PC-9 (cell line): ENCODE measurements around the gene TP53I11.

Experiments
- EZH2 ChIP-seq: fragments of 200-600 bp; sonication (generic); IDR thresholded peaks from 2 replicates; pipeline ENCODE4 v1.8.0; 2017; ENCODE audit warnings: antibody characterized with exemption, low read depth
- TF ChIP-seq, protein P1 (sequence below): fragments of 200-600 bp; sonication (generic); conservative IDR thresholded peaks from 2 replicates; pipeline ENCODE4 v1.6.1; 2017; ENCODE audit warnings: mixed run types, antibody characterized with exemption, mild to moderate bottlenecking, moderate library complexity

DNA sequence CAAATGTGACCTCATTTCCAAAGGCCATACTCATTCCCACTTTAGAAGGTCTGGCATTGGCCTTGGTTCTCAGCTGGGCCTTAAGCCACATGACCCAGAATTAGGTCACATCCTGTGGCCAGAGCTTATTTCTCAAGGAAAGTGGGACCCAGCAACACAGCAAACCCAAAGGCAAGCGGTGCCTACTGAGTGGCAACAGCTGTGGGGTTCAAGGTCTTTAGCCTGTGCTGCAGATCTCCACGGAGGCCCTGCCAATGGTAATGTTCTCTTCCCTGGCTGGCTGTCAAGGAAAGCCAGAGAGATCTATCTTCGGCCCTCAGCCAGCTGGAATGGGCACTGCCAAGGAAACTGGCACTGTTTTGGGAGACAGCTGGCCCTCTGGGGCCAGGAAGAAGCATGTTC, 41.5 kb upstream of the TP53I11 start:
- TF ChIP-seq, protein P1, sequence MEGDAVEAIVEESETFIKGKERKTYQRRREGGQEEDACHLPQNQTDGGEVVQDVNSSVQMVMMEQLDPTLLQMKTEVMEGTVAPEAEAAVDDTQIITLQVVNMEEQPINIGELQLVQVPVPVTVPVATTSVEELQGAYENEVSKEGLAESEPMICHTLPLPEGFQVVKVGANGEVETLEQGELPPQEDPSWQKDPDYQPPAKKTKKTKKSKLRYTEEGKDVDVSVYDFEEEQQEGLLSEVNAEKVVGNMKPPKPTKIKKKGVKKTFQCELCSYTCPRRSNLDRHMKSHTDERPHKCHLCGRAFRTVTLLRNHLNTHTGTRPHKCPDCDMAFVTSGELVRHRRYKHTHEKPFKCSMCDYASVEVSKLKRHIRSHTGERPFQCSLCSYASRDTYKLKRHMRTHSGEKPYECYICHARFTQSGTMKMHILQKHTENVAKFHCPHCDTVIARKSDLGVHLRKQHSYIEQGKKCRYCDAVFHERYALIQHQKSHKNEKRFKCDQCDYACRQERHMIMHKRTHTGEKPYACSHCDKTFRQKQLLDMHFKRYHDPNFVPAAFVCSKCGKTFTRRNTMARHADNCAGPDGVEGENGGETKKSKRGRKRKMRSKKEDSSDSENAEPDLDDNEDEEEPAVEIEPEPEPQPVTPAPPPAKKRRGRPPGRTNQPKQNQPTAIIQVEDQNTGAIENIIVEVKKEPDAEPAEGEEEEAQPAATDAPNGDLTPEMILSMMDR, result no peak
- no peak for TF ChIP-seq EZH2
